LNCAP (cell line): ENCODE results near the gene PTPRJ.

Source experiments
- TF ChIP-seq, protein P1 (sequence below): fragments of 450-650 bp; IDR thresholded peaks from 2 replicates; pipeline ENCODE4 v1.5.1; 2017; ENCODE audit warnings: mild to moderate bottlenecking

The PTPRJ gene

DNA sequence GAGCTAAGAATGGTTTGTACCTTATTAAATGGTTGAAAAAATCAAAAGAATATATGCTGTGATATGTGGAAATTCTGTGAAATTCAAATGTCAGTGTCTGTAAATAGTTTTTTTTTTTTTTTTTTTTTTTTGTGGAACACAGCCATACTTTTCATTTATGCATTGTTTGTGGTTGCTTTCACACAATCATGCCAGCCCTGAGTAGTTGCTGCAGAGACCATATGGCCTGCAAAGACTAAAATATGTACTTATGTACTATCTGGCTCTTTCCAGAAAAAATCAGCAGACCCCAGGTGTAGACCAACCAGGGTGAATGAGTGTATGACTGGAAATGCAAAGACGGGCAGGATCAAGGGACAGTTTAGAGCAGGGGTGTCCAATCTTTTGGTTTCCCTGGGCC, 98.3 kb downstream of the PTPRJ start:
- TF ChIP-seq, protein P1, sequence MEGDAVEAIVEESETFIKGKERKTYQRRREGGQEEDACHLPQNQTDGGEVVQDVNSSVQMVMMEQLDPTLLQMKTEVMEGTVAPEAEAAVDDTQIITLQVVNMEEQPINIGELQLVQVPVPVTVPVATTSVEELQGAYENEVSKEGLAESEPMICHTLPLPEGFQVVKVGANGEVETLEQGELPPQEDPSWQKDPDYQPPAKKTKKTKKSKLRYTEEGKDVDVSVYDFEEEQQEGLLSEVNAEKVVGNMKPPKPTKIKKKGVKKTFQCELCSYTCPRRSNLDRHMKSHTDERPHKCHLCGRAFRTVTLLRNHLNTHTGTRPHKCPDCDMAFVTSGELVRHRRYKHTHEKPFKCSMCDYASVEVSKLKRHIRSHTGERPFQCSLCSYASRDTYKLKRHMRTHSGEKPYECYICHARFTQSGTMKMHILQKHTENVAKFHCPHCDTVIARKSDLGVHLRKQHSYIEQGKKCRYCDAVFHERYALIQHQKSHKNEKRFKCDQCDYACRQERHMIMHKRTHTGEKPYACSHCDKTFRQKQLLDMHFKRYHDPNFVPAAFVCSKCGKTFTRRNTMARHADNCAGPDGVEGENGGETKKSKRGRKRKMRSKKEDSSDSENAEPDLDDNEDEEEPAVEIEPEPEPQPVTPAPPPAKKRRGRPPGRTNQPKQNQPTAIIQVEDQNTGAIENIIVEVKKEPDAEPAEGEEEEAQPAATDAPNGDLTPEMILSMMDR, result no peak

DNA sequence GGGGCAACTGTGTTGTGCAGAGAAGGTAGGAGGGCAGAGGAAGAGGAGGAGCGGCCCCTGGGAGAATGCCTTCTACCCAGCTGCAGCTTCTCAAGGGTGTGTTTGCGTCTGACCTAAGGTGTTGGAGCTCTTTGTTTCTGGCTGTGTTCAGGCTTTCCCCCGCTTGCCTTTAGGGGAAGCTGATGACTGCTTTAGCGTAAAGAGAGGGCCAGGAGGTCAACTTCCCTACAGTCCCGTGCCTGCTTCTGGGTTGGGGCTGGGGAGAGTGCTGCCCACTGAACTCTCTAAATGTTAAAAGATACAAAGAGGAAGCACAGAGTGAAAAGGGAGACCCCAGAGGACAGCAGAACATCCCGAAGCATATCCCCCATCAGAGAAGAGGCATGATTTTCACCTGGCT, 99.2 kb downstream of the PTPRJ start:
- TF ChIP-seq, protein P1, result no peak

DNA sequence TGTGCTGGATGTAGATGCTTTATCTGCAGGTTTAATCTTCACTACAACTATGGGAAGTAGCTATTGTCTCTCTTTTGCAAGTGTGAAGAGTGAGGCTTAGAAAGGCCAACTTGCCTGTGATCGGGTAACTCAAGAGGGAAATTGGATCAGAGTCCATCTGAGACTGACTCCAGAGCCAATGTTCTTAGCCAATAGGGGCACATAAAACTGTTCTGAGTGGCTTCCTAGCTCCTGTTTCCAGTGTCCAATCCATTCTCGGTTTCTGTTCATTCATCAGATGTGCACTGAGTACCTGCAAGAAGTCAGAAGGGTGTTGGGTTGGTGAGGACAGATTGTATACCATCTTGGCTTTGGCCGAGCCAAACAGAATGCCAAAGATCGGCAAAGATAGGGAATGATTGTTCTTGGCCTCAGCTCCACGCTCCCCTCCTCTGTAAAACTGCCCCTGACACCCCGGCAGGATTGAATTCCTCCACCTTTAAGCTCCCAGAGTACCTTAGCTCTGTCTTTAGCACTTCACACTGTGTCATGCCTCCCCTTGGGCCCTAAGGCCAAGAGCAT, 100.0 kb downstream of the PTPRJ start:
- TF ChIP-seq, protein P1, result no peak

DNA sequence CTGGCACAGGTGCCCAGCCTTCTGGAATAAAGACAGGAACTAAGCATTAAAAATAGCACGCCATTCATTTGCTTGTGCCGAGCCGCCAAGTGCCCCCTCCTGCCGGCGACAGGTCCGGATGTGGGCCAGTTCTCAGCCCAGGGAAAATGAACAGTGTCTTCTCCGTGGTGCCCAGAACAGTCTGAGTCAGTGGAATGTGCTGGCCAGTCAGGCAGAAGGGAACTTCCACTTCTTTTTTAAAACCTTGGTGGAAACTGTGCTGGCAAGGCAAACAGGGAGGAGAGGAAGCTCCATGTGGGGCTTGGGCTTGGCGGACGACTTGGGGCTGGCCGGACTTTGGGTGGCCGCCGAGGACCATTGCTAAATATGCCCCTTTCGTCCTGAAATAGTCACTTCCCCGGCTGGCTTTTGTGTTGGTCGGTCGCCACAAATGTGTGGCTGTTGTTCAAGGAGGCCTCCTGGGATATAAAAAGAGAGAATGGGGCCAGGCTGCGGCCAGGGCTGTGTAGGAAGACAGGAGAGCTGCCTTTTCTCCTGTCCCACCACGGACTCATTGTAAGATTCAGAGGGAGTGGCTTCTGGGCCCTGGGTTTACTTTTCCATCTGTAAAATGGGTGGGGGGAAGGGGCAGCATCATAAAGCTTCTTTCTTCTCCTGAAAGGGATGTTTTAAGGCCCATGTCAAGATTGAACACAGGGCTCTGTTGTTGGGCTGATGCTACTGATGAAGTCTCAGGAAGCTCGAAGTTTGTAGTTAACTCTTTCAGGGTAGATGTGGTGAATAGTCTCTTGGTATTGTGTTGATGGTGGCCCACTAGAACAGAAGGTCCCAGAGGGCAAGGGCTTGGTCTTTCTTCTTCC, 101.0 kb downstream of the PTPRJ start:
- TF ChIP-seq, protein P1, result no peak

DNA sequence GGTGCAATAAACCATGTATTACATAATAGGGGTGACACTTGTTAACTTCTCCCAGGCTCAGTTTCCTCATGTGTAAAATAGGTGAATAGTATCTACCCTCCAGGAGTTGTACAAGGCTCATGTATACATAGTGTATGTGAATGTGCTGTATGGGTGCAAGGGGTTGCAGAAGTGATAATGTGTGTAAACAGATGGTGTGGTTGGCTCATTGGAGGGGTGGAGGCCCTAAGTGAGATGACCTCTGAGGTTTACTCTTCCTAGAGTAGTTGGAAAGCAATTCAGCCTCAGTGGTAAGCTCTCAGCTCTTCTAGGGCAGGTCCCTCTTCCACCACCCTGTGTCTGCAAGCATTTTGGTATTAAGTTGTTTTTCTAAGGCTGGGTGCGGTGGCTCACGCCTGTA, 102.4 kb downstream of the PTPRJ start:
- TF ChIP-seq, protein P1, result no peak

DNA sequence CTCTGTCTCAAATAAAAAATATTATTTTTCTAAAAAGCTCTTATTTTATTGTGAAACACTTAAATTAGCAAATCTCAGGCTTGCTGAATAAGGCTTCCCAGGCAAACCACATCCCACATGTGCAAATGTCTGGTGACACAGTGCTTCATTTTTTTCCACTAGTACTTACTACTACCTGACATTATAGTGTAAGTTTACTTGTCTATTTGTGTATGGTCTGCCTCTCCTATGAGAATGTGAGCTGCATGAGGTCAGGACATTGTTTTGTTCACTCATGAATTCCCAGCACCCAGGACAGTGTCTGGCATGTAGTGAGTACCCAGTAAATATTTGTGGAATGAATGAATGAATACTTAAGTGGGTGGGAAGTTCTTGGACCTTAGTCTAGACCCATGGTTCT, 103.1 kb downstream of the PTPRJ start:
- TF ChIP-seq, protein P1, result no peak

DNA sequence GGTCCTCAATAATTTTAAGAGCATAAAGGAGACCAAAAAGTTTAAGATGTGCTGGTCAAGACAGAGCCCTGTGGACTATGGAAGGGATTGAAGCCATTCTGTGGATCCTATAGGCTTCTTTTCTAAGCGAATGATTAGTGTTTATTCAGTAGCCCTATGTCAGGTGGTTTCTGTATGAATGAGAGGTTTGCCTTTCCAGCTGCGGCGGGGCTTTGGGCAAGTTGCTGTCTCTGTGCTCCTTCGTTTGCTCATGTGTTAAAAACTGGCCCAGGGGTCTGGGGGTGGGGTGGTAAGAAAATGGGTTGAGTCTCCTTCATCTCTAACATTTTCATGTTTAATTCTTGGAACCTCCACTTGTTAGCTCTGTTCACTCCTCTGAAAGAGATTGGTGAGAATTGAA, 105.3 kb downstream of the PTPRJ start:
- TF ChIP-seq, protein P1, result no peak
